ENCODE results near the gene BUB1.
"Not testable (repeated sequence)": the region's sequence is repeated elsewhere in the genome, so short reads cannot be mapped to it uniquely, and the experiment has no call there.

Gene BUB1

GRCh38 chr2:110591973-110592372, 85.9 kb downstream of the BUB1 start:
- DNase-seq (ENCODE audit: low spot score), result not testable (repeated sequence)

GRCh38 chr2:110589677-110590330, 88.1 kb downstream of the BUB1 start:
- not testable (repeated sequence) for DNase-seq (ENCODE audit: low spot score)

- not testable (repeated sequence) for DNase-seq (ENCODE audit: low spot score)
Observed at GRCh38 chr2:110588520-110588919, 89.3 kb downstream of the BUB1 start.
